IMR-90 (cell line): Measurements from ENCODE around the gene PTPRN2. TPM values are rescaled to one million over a fixed set of nuclear protein-coding genes. Genes with fewer than 3 reads are reported as not detected.

Source experiments
- ATAC-seq: fragments of 200-7000 bp; cut with Tn5 transposase; 2 replicates; pipeline ENCODE4 v1.9.1; 2020; ENCODE audit warnings: low read depth, mild to moderate bottlenecking, moderate library complexity
- BruUV-seq: library from RNA; stranded (reverse); fragments of 400-500 nt; replicated peaks from 2 replicates; lab custom pipeline; 2021; lab: Mats Ljungman, UMichigan
- CTCF ChIA-PET: fragments of 300-600 bp; formaldehyde crosslinking; extraction: SDS; loops from one replicate; lab custom pipeline; 2021; ENCODE audit warnings: antibody characterized with exemption; lab: Yijun Ruan, JAX
- POLR2A ChIA-PET: fragments of 300-600 bp; sonication (Branson Sonifier 250); formaldehyde crosslinking; loops from one replicate; lab custom pipeline; 2022; ENCODE audit warnings: antibody characterized with exemption; ENCODE audit not compliant: unreplicated experiment; lab: Charles Lee
- DNase-seq: peaks from one replicate; pipeline ENCODE4 v3.0.0; 2013
- H2AFZ ChIP-seq: replicated peaks from 2 replicates; pipeline ENCODE3; 2013; ENCODE audit warnings: low read length, mild to moderate bottlenecking; ENCODE audit not compliant: poor library complexity
- H2AK5ac ChIP-seq: 2 replicates; pipeline ENCODE4 v1.6.1; 2013; ENCODE audit warnings: low read depth, low read length, inconsistent platforms
- H2AK9ac ChIP-seq: replicated peaks from 2 replicates; pipeline ENCODE3; 2013; ENCODE audit warnings: mild to moderate bottlenecking, low read depth, low read length, moderate library complexity; ENCODE audit not compliant: poor library complexity
- H2BK120ac ChIP-seq: 2 replicates; pipeline ENCODE4 v1.6.1; 2013; ENCODE audit warnings: low read depth, low read length, inconsistent platforms
- H2BK15ac ChIP-seq: 3 replicates; pipeline ENCODE4 v1.6.1; 2013; ENCODE audit warnings: low read depth, low read length, inconsistent platforms
- H2BK20ac ChIP-seq: 2 replicates; pipeline ENCODE4 v1.6.1; 2013; ENCODE audit warnings: low read depth, mild to moderate bottlenecking, inconsistent platforms, low read length, moderate library complexity
- H2BK5ac ChIP-seq: 2 replicates; pipeline ENCODE4 v1.6.1; 2013; ENCODE audit warnings: mild to moderate bottlenecking, low read depth, low read length, inconsistent platforms; ENCODE audit not compliant: poor library complexity, severe bottlenecking
- H3K14ac ChIP-seq: replicated peaks from 2 replicates; pipeline ENCODE4 v1.6.1; 2013; ENCODE audit warnings: low read depth, low read length, inconsistent platforms
- H3K18ac ChIP-seq: 2 replicates; pipeline ENCODE4 v1.6.1; 2013; ENCODE audit warnings: low read depth, low read length, control low read depth
- H3K23ac ChIP-seq: 2 replicates; pipeline ENCODE4 v1.6.1; 2013; ENCODE audit warnings: low read depth, low read length, inconsistent platforms
- H3K27ac ChIP-seq: 2 replicates; pipeline ENCODE4 v1.5.1; 2013; ENCODE audit warnings: mild to moderate bottlenecking, control low read depth, low read length; ENCODE audit not compliant: insufficient read depth
- H3K27me3 ChIP-seq: 2 replicates; pipeline ENCODE4 v1.6.1; 2013; ENCODE audit warnings: low read length; ENCODE audit not compliant: control insufficient read depth, insufficient read depth
- H3K36me3 ChIP-seq: 2 replicates; pipeline ENCODE4 v1.6.1; 2013; ENCODE audit warnings: low read length, mixed read lengths; ENCODE audit not compliant: control insufficient read depth, insufficient read depth
- H3K4ac ChIP-seq: 2 replicates; pipeline ENCODE4 v1.6.1; 2013; ENCODE audit warnings: low read depth, low read length, inconsistent platforms
- H3K4me1 ChIP-seq: 2 replicates; pipeline ENCODE4 v1.6.1; 2013; ENCODE audit warnings: low read length, mixed read lengths; ENCODE audit not compliant: control insufficient read depth, insufficient read depth
- H3K4me2 ChIP-seq: 2 replicates; pipeline ENCODE4 v1.6.1; 2013; ENCODE audit warnings: low read depth, mild to moderate bottlenecking, control low read depth, low read length, moderate library complexity
- H3K4me3 ChIP-seq: 2 replicates; pipeline ENCODE4 v1.5.1; 2013; ENCODE audit warnings: low read depth, mild to moderate bottlenecking, control low read depth, low read length, moderate library complexity; ENCODE audit not compliant: insufficient read depth
- H3K56ac ChIP-seq: 2 replicates; pipeline ENCODE4 v1.6.1; 2013; ENCODE audit warnings: low read length, inconsistent platforms; ENCODE audit not compliant: insufficient read depth; ENCODE audit errors: extremely low read depth
- H3K79me1 ChIP-seq, 2 experiments: 2 replicates each; pipeline ENCODE4 v1.6.1; 2013; ENCODE audit warnings: low read length in 2 of 2, inconsistent platforms in 1 of 2, low read depth in 1 of 2
- H3K9ac ChIP-seq: 2 replicates; pipeline ENCODE4 v1.6.1; 2013; ENCODE audit warnings: low read depth, low read length, control low read depth
- H3K9me1 ChIP-seq: 2 replicates; pipeline ENCODE4 v1.6.1; 2013; ENCODE audit warnings: low read length, inconsistent platforms; ENCODE audit not compliant: insufficient read depth
- H3K9me3 ChIP-seq: 2 replicates; pipeline ENCODE4 v1.6.1; 2013; ENCODE audit warnings: low read length; ENCODE audit not compliant: control insufficient read depth, insufficient read depth
- H4K20me1 ChIP-seq: 2 replicates; pipeline ENCODE4 v1.6.1; 2013; ENCODE audit warnings: low read length, inconsistent platforms; ENCODE audit not compliant: insufficient read depth
- H4K5ac ChIP-seq: 2 replicates; pipeline ENCODE4 v1.6.1; 2013; ENCODE audit warnings: mild to moderate bottlenecking, low read depth, low read length, control low read depth
- H4K8ac ChIP-seq, 2 experiments: 2 replicates each; pipeline ENCODE4 v1.6.1; 2013; ENCODE audit warnings: low read depth in 2 of 2, low read length in 2 of 2, control low read depth in 1 of 2, inconsistent platforms in 1 of 2
- H4K91ac ChIP-seq: 2 replicates; pipeline ENCODE4 v1.6.1; 2013; ENCODE audit warnings: low read depth, low read length, inconsistent platforms; ENCODE audit not compliant: insufficient read depth
- BHLHE40 ChIP-seq: fragments of 150-350 bp; IDR thresholded peaks from 2 replicates; pipeline ENCODE4 v1.6.1; 2016; ENCODE audit warnings: mild to moderate bottlenecking, low read depth, low read length
- CEBPB ChIP-seq: IDR thresholded peaks from 2 replicates; pipeline ENCODE4 v1.6.1; 2012; ENCODE audit warnings: low read depth, low read length, improper control_type of control experiment
- CTCF ChIP-seq: conservative IDR thresholded peaks from 2 replicates; pipeline ENCODE4 v1.5.1; 2012; ENCODE audit warnings: mild to moderate bottlenecking, low read depth, low read length, improper control_type of control experiment
- FOS ChIP-seq: fragments of 150-350 bp; IDR thresholded peaks from 2 replicates; pipeline ENCODE4 v1.6.1; 2016; ENCODE audit warnings: low read depth, low read length
- MAFK ChIP-seq: IDR thresholded peaks from 2 replicates; pipeline ENCODE4 v1.6.1; 2012; ENCODE audit warnings: low read depth, low read length, improper control_type of control experiment
- MAZ ChIP-seq: IDR thresholded peaks from 2 replicates; pipeline ENCODE4 v1.6.1; 2012; ENCODE audit warnings: low read depth, mild to moderate bottlenecking, low read length, improper control_type of control experiment, moderate library complexity, borderline replicate concordance
- MXI1 ChIP-seq: IDR thresholded peaks from 2 replicates; pipeline ENCODE4 v1.6.1; 2012; ENCODE audit warnings: low read depth, mild to moderate bottlenecking, low read length, moderate library complexity, borderline replicate concordance
- NFE2L2 ChIP-seq: fragments of 150-350 bp; IDR thresholded peaks from 2 replicates; pipeline ENCODE4 v1.6.1; 2016; ENCODE audit warnings: low read depth, mild to moderate bottlenecking, low read length
- POLR2A ChIP-seq: IDR thresholded peaks from 2 replicates; pipeline ENCODE4 v1.6.1; 2012; ENCODE audit warnings: mild to moderate bottlenecking, low read depth, low read length
- RAD21 ChIP-seq: IDR thresholded peaks from 2 replicates; pipeline ENCODE4 v1.6.1; 2012; ENCODE audit warnings: low read length, improper control_type of control experiment
- RFX5 ChIP-seq: IDR thresholded peaks from 2 replicates; pipeline ENCODE4 v1.8.0; 2012; ENCODE audit warnings: low read depth, mild to moderate bottlenecking, low read length, moderate library complexity
- SMC3 ChIP-seq: fragments of 150-350 bp; IDR thresholded peaks from 2 replicates; pipeline ENCODE4 v1.6.1; 2016; ENCODE audit warnings: low read depth, mild to moderate bottlenecking, antibody characterized with exemption, low read length, moderate library complexity
- WGBS, 2 experiments: methylation state at CpG; one replicate each; pipeline versions ENCODE4 v1.1.5 to v1.1.7; 2013; ENCODE audit warnings: missing lambda C conversion rate in 2 of 2; ENCODE audit not compliant: insufficient read length in 1 of 2; ENCODE audit errors: extremely low coverage in 2 of 2; 5-methylcytosine and 5-hydroxymethylcytosine counted together
- dilution Hi-C: fragments of 300-500 bp; cut with HindIII; formaldehyde crosslinking; loops from one replicate; pipeline ENCODE4 v1.14.3; 2018; ENCODE audit warnings: low sequenced_read_pairs; ENCODE audit not compliant: unreplicated experiment
- in situ Hi-C: fragments of 300-500 bp; cut with MboI; formaldehyde crosslinking; loops from 3 replicates; pipeline ENCODE4 v1.14.3; 2019; ENCODE audit warnings: low sequenced_read_pairs, inconsistent platforms, mixed read lengths
- intact Hi-C: fragments of 100-400 bp; cut with micrococcal nuclease; formaldehyde crosslinking; loops from 2 replicates; pipeline ENCODE4 v1.10.0; 2022
- polyA plus RNA-seq, 3 experiments: library from polyadenylated mRNA; depleted of rRNA; stranded (reverse); fragments of >200 nt; gene quantifications; 2 replicates each; pipeline ENCODE4 v1.2.3, GENCODE V29; 2012; ENCODE audit warnings: low replicate concordance in 1 of 3
- total RNA-seq: library from RNA; depleted of rRNA; stranded (reverse); fragments of >200 nt; gene quantifications from 2 replicates; pipeline ENCODE4 v1.2.3, GENCODE V29; 2012
- TF ChIP-seq, protein P1 (sequence below): fragments of 150-350 bp; IDR thresholded peaks from 2 replicates; pipeline ENCODE4 v1.6.1; 2016; ENCODE audit warnings: low read depth, mild to moderate bottlenecking, low read length, moderate library complexity, borderline replicate concordance
- TF ChIP-seq, protein P2 (sequence below): fragments of 150-350 bp; IDR thresholded peaks from 2 replicates; pipeline ENCODE4 v1.6.1; 2017; ENCODE audit warnings: mild to moderate bottlenecking, antibody characterized with exemption, low read length, low read depth

The PTPRN2 gene
- total and polyA plus RNA-seq, 2 of the 4 experiments (the other 2 are of a cell fraction) = 0.03 TPM; not detected in 1

DNA sequence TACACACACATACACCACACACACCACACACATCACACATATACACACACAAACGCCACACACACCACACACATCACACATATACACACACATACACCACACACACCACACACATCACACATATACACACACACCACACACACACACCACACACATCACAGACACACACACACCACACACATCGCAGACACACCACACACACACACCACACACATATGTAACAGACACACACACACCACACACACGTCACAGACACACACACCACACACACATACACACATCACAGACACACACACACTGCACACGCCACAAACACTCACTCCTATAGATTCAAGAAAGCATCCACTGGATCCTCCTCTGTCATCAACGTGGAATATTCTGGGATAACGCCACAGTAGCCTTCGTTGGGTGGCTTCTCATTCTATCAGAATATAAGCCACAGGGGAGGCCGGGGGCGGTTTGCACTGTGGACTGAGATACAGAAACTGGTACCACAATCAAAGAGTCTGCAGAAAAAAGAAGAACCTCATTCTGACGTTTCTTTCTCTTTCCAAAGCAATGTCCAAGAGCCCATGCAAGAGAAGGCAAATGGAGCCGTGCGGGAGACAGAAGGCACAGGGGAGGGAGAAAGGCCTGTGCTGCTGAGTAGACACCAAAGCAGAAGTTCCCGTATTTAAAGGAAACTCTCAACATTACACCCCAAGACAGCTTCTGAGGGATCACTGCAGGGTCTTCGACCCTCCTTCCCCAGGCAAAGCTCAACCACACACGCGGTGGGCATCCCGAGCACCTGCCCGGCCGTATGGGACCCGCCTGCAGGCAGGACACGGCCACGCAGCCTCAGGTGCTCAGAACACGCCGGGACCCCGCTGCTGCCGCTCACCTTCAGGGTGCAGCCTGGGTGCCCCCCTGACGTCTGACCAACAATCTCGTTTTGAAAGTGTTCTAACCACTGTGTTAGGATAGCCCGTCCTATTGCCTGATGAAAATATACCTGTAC is 929.6 kb downstream of the PTPRN2 start:
- H3K9me3 ChIP-seq = peaks cover 52% of the 10 kb centered on the region
- H3K56ac ChIP-seq = no peak overlapping the region
- POLR2A ChIA-PET = no interaction called here
- DNase-seq (no peak), ATAC-seq (no peak)
- H4K91ac ChIP-seq = no peak overlapping the region
- peak overlapping the region; percentile 62 for H2BK5ac ChIP-seq
- H2BK120ac ChIP-seq = no peak overlapping the region
- no peaks in the 10 kb centered on the region for H3K4me1 ChIP-seq
- H3K4me2 ChIP-seq = no peak overlapping the region
- H3K18ac ChIP-seq = no peak overlapping the region
- no peaks in the 10 kb centered on the region for H3K27me3 ChIP-seq
- no peaks in the 10 kb centered on the region for H4K20me1 ChIP-seq
- in situ Hi-C loops (no loop called here), dilution Hi-C loops (no loop called here), intact Hi-C loops (no loop called here)
- no peaks in the 10 kb centered on the region for H3K9me1 ChIP-seq
- H2AK9ac ChIP-seq = no peak overlapping the region
- no TSS peak for BruUV-seq
- TF ChIP-seq RFX5 = no peak
- no peak for TF ChIP-seq BHLHE40
- no peak for TF ChIP-seq CEBPB
- no peak for TF ChIP-seq FOS
- no peak for TF ChIP-seq RAD21
- no peak for TF ChIP-seq MAZ
- TF ChIP-seq CTCF = no peak
- TF ChIP-seq POLR2A = no peak
- TF ChIP-seq SMC3 = no peak
- no peak for TF ChIP-seq NFE2L2
- TF ChIP-seq, protein P1, sequence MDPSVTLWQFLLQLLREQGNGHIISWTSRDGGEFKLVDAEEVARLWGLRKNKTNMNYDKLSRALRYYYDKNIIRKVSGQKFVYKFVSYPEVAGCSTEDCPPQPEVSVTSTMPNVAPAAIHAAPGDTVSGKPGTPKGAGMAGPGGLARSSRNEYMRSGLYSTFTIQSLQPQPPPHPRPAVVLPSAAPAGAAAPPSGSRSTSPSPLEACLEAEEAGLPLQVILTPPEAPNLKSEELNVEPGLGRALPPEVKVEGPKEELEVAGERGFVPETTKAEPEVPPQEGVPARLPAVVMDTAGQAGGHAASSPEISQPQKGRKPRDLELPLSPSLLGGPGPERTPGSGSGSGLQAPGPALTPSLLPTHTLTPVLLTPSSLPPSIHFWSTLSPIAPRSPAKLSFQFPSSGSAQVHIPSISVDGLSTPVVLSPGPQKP = no peak
- TF ChIP-seq MAFK = no peak
- no peak for TF ChIP-seq MXI1
- TF ChIP-seq, protein P2, sequence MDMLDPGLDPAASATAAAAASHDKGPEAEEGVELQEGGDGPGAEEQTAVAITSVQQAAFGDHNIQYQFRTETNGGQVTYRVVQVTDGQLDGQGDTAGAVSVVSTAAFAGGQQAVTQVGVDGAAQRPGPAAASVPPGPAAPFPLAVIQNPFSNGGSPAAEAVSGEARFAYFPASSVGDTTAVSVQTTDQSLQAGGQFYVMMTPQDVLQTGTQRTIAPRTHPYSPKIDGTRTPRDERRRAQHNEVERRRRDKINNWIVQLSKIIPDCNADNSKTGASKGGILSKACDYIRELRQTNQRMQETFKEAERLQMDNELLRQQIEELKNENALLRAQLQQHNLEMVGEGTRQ = no peak
- CTCF ChIA-PET = no interaction called here
- no peak overlapping the region for H4K8ac ChIP-seq
- no peak overlapping the region for H3K9ac ChIP-seq
- H2BK20ac ChIP-seq = no peak overlapping the region
- H3K4me3 ChIP-seq = no peak overlapping the region
- no peak overlapping the region for H3K4ac ChIP-seq
- no peak overlapping the region for H2AFZ ChIP-seq
- no peak overlapping the region for H2AK5ac ChIP-seq
- H3K14ac ChIP-seq = no peak overlapping the region
- WGBS, 2 experiments = 78% methylated on average over 8 of the region's 29 CpGs; no CpG with 5 or more reads in 1 of the 2 experiments
- no peaks in the 10 kb centered on the region for H3K79me1 ChIP-seq
- H4K5ac ChIP-seq = no peak overlapping the region
- H3K23ac ChIP-seq = no peak overlapping the region
- H2BK15ac ChIP-seq = no peak overlapping the region
- H3K36me3 ChIP-seq = no peaks in the 10 kb centered on the region
- no peak overlapping the region for H3K27ac ChIP-seq
